Lower lobe of right lung (tissue), 2 donors: ENCODE measurements around the gene B3GALT5. TPM values are rescaled to one million over a fixed set of nuclear protein-coding genes. Genes with fewer than 3 reads are reported as not detected.

Experiments used
- ATAC-seq, 2 donors: fragments of 200-7000 bp; cut with Tn5 transposase; one replicate each; pipeline ENCODE4 v1.9.1; 2020 to 2022; ENCODE audit warnings: mild to moderate bottlenecking in 2 of 2, moderate library complexity in 2 of 2
- DNase-seq: peaks from one replicate; pipeline ENCODE4 v3.0.0-alpha.2; 2020
- H3K27ac ChIP-seq: fragments of 200-600 bp; one replicate; pipeline ENCODE4 v1.8.0; 2022
- H3K27me3 ChIP-seq: fragments of 200-600 bp; one replicate; pipeline ENCODE4 v1.8.0; 2022; ENCODE audit warnings: low read depth
- H3K36me3 ChIP-seq: fragments of 200-600 bp; one replicate; pipeline ENCODE4 v1.8.0; 2022; ENCODE audit warnings: mild to moderate bottlenecking
- H3K4me1 ChIP-seq: fragments of 200-600 bp; one replicate; pipeline ENCODE4 v1.8.0; 2022
- H3K4me3 ChIP-seq: fragments of 200-600 bp; one replicate; pipeline ENCODE4 v1.8.0; 2022; ENCODE audit warnings: mild to moderate bottlenecking
- H3K9me3 ChIP-seq: fragments of 200-600 bp; one replicate; pipeline ENCODE4 v1.8.0; 2022
- intact Hi-C: fragments of 100-400 bp; cut with DNase I; formaldehyde crosslinking; loops from one replicate; pipeline ENCODE4 v1.11.0; 2022
- total RNA-seq: library from RNA; stranded (reverse); fragmentation: NEBNext Ultra II Directional; extraction: Animal tissue kit (Norgen Biotek cat#: 25700); gene quantifications from one replicate; pipeline ENCODE4 v1.2.1, GENCODE V29; 2021
- TF ChIP-seq, protein P1 (sequence below): fragments of 200-600 bp; IDR thresholded peaks from one replicate; pipeline ENCODE4 v1.8.0; 2022; ENCODE audit warnings: antibody characterized with exemption, mild to moderate bottlenecking
- donor health status: DM: no; HTN: yes; CAD: no; lungs with severe emphysema.

B3GALT5 gene
- total RNA-seq, 1 donor from 2014 or later: 1.5 TPM

DNA sequence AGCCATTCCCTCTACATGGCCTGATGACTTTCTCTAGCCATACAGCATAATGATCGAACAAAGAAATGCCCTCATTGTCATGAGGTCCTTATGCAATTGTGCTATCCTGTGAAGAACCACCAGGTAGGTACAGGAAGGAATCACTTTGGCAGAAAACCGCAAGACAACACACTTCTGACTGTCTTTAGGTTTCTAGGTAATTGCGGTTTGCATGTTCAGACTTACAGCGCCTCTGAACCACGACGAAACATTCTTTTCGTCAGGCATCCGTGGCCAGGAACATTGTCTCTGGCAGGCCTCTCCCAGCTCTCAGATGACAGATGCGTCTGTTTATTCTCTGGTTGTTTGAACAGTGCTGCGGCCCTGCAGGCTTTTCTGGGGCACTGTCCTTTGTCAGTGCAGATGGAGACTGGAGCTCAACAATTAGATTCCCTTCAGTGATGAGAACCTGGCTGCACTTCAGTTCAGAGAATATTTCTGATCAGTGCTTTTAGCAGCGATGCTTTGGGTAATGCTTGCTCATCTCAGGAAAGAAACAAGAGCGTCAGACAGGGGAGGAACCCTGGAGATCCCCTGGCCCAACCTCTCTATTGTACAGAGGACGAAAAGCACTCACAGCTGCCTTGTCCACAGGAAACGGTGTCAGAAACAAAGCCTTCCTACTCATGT is 63.4 kb downstream of the B3GALT5 start:
- Histone ChIP-seq H3K9me3 (no peaks in the 10 kb centered on the region), H3K36me3 (no peaks in the 10 kb centered on the region), H3K27ac (peak overlapping the region; percentile 56), H3K4me1 (no peaks in the 10 kb centered on the region), H3K27me3 (no peaks in the 10 kb centered on the region), H3K4me3 (no peak overlapping the region)
- intact Hi-C loops: no loop called here
- no peak for DNase-seq
- TF ChIP-seq, protein P1, sequence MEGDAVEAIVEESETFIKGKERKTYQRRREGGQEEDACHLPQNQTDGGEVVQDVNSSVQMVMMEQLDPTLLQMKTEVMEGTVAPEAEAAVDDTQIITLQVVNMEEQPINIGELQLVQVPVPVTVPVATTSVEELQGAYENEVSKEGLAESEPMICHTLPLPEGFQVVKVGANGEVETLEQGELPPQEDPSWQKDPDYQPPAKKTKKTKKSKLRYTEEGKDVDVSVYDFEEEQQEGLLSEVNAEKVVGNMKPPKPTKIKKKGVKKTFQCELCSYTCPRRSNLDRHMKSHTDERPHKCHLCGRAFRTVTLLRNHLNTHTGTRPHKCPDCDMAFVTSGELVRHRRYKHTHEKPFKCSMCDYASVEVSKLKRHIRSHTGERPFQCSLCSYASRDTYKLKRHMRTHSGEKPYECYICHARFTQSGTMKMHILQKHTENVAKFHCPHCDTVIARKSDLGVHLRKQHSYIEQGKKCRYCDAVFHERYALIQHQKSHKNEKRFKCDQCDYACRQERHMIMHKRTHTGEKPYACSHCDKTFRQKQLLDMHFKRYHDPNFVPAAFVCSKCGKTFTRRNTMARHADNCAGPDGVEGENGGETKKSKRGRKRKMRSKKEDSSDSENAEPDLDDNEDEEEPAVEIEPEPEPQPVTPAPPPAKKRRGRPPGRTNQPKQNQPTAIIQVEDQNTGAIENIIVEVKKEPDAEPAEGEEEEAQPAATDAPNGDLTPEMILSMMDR: no peak
- ATAC-seq: no peak

DNA sequence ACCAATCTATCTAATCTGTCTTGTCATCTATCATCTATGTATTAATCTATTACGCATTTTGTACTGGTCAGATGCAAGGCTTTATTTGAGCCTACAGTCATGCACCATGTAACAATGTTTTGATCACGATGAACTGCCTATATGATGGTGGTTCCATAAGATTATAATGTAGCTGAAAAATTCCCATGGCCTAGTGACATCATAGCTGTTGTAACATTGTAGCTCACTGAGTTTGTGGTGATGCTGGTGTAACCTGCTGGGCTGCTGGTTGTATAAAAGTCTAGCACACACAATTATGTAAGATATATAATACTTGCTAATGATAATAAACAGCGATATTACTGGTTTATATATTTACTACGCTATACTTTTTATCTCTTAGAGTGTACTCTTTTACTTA is 67.5 kb downstream of the B3GALT5 start:
- DNase-seq (no peak), ATAC-seq (no peak)
- Histone ChIP-seq H3K4me3 (no peak overlapping the region), H3K36me3 (no peaks in the 10 kb centered on the region), H3K27ac (no peak overlapping the region), H3K9me3 (no peaks in the 10 kb centered on the region), H3K27me3 (no peaks in the 10 kb centered on the region), H3K4me1 (no peaks in the 10 kb centered on the region)
- TF ChIP-seq, protein P1: no peak
- intact Hi-C loops: no loop called here

DNA sequence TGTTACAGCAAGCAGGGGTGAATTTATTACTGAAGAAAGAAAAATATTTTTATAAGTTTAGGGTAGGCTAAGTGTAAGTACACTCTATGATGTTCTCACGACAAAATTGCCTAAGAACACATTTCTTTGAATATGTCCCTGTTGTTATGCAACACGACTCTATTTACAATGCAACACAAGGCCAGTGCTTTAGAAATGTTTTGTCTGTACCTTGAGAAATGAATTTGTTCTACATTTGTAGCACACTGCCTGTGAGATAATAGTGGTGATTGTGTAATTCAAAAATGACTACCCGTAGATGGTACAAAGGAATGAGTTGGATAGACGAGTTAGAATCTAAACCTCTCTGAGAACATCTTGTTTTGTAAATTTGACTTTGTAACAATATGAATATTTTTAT is 68.5 kb downstream of the B3GALT5 start:
- no peak for DNase-seq
- TF ChIP-seq, protein P1: no peak
- Histone ChIP-seq H3K36me3 (no peaks in the 10 kb centered on the region), H3K9me3 (no peaks in the 10 kb centered on the region), H3K27ac (no peak overlapping the region), H3K4me1 (no peaks in the 10 kb centered on the region), H3K4me3 (no peak overlapping the region), H3K27me3 (no peaks in the 10 kb centered on the region)
- ATAC-seq: no peak
- intact Hi-C loops: no loop called here

DNA sequence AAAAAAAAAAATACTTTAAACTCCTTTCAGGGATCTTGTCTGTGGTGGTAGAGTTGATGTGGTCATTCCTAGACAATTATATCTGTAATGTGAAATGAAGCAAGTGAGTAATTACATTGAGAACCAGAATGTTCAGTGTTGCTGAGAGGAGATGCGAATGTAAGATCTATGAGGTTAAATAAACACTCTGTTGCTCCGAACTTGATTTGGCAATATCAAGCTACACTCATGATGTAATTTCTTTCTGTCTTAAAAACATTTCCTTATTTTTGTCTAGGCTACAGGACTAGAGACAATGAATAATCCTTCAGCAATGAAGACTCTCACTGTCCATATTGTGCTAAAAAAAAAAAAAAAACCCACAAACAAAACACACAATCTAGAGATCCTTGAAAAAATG is 69.1 kb downstream of the B3GALT5 start:
- Histone ChIP-seq H3K27ac (no peak overlapping the region), H3K27me3 (no peaks in the 10 kb centered on the region), H3K4me3 (no peak overlapping the region), H3K9me3 (no peaks in the 10 kb centered on the region), H3K36me3 (no peaks in the 10 kb centered on the region), H3K4me1 (no peaks in the 10 kb centered on the region)
- no peak for DNase-seq
- no peak for ATAC-seq
- TF ChIP-seq, protein P1: no peak
- intact Hi-C loops: no loop called here

DNA sequence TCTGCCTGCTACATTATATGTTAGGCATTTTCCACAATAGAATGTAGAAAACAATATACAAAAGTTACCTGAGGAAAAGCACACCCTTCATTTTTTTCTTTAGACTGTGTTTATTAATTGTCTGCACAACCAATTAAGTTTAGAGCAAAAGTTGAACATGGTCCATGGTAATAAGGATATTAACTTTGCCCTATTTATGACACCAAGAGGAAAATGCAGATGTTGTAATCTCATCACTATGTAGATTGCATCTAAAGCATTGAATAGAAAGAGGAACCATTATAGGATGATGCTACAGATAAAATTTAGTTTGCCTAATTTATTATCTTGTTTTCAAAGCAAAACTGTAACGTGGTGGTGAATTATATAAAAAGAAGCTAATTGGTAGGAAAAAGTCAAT is 72.5 kb downstream of the B3GALT5 start:
- Histone ChIP-seq H3K4me1 (no peaks in the 10 kb centered on the region), H3K27ac (no peak overlapping the region), H3K36me3 (no peaks in the 10 kb centered on the region), H3K9me3 (no peaks in the 10 kb centered on the region), H3K27me3 (no peaks in the 10 kb centered on the region), H3K4me3 (no peak overlapping the region)
- ATAC-seq (no peak), DNase-seq (no peak)
- TF ChIP-seq, protein P1: no peak
- intact Hi-C loops: no loop called here

DNA sequence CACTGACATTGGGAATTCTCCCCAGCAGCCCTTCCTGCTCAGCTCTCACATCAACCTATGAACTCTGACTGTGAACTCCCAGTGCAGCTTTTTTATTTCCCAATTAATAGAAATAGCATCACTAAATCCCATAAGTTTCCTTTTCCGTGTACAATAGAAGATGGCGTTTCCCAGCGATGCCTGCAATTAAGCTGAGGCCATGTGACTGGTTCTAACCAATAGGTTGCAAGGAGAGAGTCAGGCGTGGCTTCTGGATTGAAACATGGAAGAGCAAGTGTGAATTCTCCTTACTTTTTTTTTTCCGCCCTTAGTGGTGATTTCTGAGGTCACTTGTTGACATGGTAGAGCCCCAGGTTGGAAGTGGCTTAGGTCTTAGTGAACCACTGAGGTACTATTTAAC is 73.3 kb downstream of the B3GALT5 start:
- H3K27me3 ChIP-seq: no peaks in the 10 kb centered on the region
- H3K9me3 ChIP-seq: no peaks in the 10 kb centered on the region
- ATAC-seq (no peak), DNase-seq (no peak)
- intact Hi-C loops: no loop called here
- TF ChIP-seq, protein P1: no peak
- no peaks in the 10 kb centered on the region for H3K36me3 ChIP-seq
- no peaks in the 10 kb centered on the region for H3K4me1 ChIP-seq
- no peak overlapping the region for H3K27ac ChIP-seq
- H3K4me3 ChIP-seq: no peak overlapping the region
